Prostate gland (tissue), 2 donors: ENCODE results near the gene LCN1. TPM values are rescaled to one million over a fixed set of nuclear protein-coding genes. Genes with fewer than 3 reads are reported as not detected.

Experiments used
- DNase-seq: peaks from one replicate; pipeline ENCODE4 v3.0.0-alpha.2; 2019; ENCODE audit warnings: low spot score
- H3K27ac ChIP-seq, 2 donors: fragments of 200-600 bp; sonication (generic); 2 replicates each; pipeline ENCODE4 v1.5.1; 2017 to 2019
- H3K27me3 ChIP-seq: fragments of 200-600 bp; sonication (generic); replicated peaks from 2 replicates; pipeline ENCODE4 v1.5.1; 2019; ENCODE audit not compliant: insufficient read depth
- H3K36me3 ChIP-seq, 2 donors: fragments of 200-600 bp; sonication (generic); 1 replicate in 1 of 2; 2 replicates in 1 of 2; pipeline versions ENCODE4 v1.5.1 to v1.8.1; 2017 to 2019
- H3K4me1 ChIP-seq: fragments of 200-600 bp; sonication (generic); replicated peaks from 2 replicates; pipeline ENCODE4 v1.5.1; 2019
- H3K4me3 ChIP-seq, 2 donors: fragments of 200-600 bp; sonication (generic); 2 replicates each; pipeline ENCODE4 v1.5.1; 2017 to 2019
- H3K9me3 ChIP-seq: fragments of 200-600 bp; sonication (generic); 2 replicates; pipeline ENCODE4 v1.5.1; 2017
- POLR2A ChIP-seq: fragments of 450-650 bp; IDR thresholded peaks from one replicate; pipeline ENCODE4 v1.6.1; 2016; ENCODE audit warnings: antibody characterized with exemption, mild to moderate bottlenecking
- POLR2AphosphoS5 ChIP-seq: sonication (generic); formaldehyde crosslinking; IDR thresholded peaks from one replicate; pipeline ENCODE4 v1.6.1; 2017; ENCODE audit warnings: antibody characterized with exemption
- WGBS: methylation state at CpG from one replicate; pipeline ENCODE4 v1.1.5; 2018; 5-methylcytosine and 5-hydroxymethylcytosine counted together
- intact Hi-C: fragments of 100-400 bp; cut with DNase I; formaldehyde crosslinking; loops from one replicate; pipeline ENCODE4 v1.14.2; 2022
- total RNA-seq, 2 donors: library from RNA; depleted of rRNA; stranded (reverse); fragments of >200 nt; gene quantifications; one replicate each; pipeline ENCODE4 v1.1.0, GENCODE V29; 2016
- TF ChIP-seq, protein P1 (sequence below), 4 experiments: fragments of 200-600 bp in 2 of 4; fragments of 450-650 bp in 2 of 4; sonication (generic) in 2 of 4; IDR thresholded peaks; 1 replicate in 3 of 4; 2 replicates in 1 of 4; pipeline ENCODE4 v1.5.1; 2016 to 2019; ENCODE audit warnings: antibody characterized with exemption in 4 of 4, mild to moderate bottlenecking in 2 of 4, moderate library complexity in 2 of 4

The LCN1 gene
- total RNA-seq, 2 donors from 2014 or later: not detected

DNA sequence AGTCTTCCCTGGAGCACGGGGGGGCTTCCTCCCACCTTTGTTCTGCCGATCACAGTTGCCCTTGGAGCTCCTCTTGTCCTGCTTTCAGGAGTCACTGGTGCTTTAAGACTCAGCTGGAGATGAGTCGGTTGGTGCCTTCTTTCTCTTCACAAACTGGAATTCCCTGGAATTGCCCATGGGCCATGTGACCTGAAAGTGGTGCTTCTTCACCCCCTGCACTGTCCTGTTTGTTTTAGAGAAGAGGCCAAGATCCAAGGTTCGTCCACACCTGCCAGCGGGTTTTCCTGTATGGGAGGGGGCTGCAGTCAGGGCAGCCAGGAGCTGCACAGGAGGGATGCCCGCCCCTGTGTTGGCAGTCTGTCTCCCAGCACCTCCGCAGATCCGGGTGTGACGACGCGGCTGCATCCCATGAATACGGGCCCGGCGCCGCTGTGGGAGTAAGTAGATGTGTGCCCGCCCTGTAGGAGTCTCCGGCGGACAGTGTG, 30.2 kb upstream of the LCN1 start:
- Histone ChIP-seq H3K4me1 (no peaks in the 10 kb centered on the region), H3K36me3 (no peaks in the 10 kb centered on the region), H3K27ac (no peak overlapping the region), H3K27me3 (no peaks in the 10 kb centered on the region), H3K4me3 (no peak overlapping the region), H3K9me3 (no peaks in the 10 kb centered on the region)
- WGBS: 77% methylated on average over 18 of the region's 18 CpGs
- intact Hi-C loops: no loop called here
- TF ChIP-seq POLR2AphosphoS5 (no peak), POLR2A (no peak)
- TF ChIP-seq, protein P1, sequence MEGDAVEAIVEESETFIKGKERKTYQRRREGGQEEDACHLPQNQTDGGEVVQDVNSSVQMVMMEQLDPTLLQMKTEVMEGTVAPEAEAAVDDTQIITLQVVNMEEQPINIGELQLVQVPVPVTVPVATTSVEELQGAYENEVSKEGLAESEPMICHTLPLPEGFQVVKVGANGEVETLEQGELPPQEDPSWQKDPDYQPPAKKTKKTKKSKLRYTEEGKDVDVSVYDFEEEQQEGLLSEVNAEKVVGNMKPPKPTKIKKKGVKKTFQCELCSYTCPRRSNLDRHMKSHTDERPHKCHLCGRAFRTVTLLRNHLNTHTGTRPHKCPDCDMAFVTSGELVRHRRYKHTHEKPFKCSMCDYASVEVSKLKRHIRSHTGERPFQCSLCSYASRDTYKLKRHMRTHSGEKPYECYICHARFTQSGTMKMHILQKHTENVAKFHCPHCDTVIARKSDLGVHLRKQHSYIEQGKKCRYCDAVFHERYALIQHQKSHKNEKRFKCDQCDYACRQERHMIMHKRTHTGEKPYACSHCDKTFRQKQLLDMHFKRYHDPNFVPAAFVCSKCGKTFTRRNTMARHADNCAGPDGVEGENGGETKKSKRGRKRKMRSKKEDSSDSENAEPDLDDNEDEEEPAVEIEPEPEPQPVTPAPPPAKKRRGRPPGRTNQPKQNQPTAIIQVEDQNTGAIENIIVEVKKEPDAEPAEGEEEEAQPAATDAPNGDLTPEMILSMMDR (IDR thresholded peaks at IDR 0.05): no peak
- DNase-seq: no peak

- DNase-seq: no peak
- H3K27me3 ChIP-seq: no peaks in the 10 kb centered on the region
- H3K36me3 ChIP-seq: no peaks in the 10 kb centered on the region
- no peak overlapping the region for H3K4me3 ChIP-seq
- H3K9me3 ChIP-seq: no peaks in the 10 kb centered on the region
- TF ChIP-seq POLR2A: no peak
- TF ChIP-seq, protein P1 (IDR thresholded peaks at IDR 0.05): no peak
- TF ChIP-seq POLR2AphosphoS5: no peak
- no peaks in the 10 kb centered on the region for H3K4me1 ChIP-seq
- intact Hi-C loops: no loop called here
- H3K27ac ChIP-seq: no peak overlapping the region
- WGBS: 73% methylated on average over 4 of the region's 4 CpGs
These were observed 29.5 kb upstream of the LCN1 start for GRCh38 chr9:135491764-135492163.

- DNase-seq: no peak
These were observed 28.2 kb upstream of the LCN1 start for GRCh38 chr9:135492886-135493669.

DNA sequence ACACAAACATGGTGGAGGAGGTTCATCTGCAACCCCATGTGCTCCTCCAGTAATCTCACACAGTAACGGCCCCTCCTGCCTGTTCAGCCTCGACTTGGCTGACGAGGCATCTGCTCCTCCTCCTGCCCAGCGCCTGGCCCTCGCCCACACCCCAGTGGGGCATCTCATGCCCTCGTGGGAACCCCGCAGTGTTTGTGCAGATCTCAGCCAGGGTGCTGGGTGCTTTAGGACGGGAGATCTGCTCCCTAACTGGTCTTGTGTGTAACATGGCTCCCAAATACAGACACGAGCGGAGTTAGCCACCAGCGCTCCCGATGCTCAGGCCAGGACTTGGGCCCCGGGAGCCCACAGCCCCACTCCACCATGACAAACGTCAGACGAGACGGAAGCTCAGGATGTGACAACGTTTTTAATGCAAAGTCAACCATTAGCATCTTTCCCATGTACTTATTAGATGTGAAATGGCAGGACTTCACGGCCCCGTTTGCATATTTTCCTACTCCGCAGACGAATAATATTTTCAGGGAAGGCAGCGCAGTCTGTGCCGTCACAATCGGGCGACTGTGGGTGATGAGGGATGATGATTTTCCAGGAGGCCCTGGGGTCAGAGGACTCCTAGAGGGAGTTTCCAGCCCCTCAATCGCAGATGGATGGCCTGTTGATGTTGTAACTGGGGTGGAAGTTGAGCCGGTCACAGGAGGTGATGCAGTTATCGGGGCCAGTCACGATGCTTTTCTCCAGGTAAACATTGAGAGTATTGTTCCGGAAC, 26.3 kb upstream of the LCN1 start:
- Histone ChIP-seq H3K4me1 (no peaks in the 10 kb centered on the region), H3K27ac (no peak overlapping the region), H3K9me3 (no peaks in the 10 kb centered on the region), H3K4me3 (no peak overlapping the region), H3K36me3 (no peaks in the 10 kb centered on the region), H3K27me3 (no peaks in the 10 kb centered on the region)
- WGBS: 86% methylated on average over 30 of the region's 30 CpGs
- intact Hi-C loops: no loop called here
- TF ChIP-seq POLR2AphosphoS5 (no peak), POLR2A (no peak)
- TF ChIP-seq, protein P1 (IDR thresholded peaks at IDR 0.05): no peak
- no peak for DNase-seq

More at GRCh38 chr9:135492886-135493669, 28.2 kb upstream of the LCN1 start:
- TF ChIP-seq POLR2A: no peak
- TF ChIP-seq, protein P1 (IDR thresholded peaks at IDR 0.05): no peak
- TF ChIP-seq POLR2AphosphoS5: no peak
- 87% methylated on average over 27 of the region's 27 CpGs for WGBS
- no peaks in the 10 kb centered on the region for H3K4me1 ChIP-seq
- H3K36me3 ChIP-seq: no peaks in the 10 kb centered on the region
- intact Hi-C loops: no loop called here
- H3K27me3 ChIP-seq: no peaks in the 10 kb centered on the region
- no peak overlapping the region for H3K4me3 ChIP-seq
- H3K27ac ChIP-seq: no peak overlapping the region
- H3K9me3 ChIP-seq: no peaks in the 10 kb centered on the region
